Neuronal stem cell (in vitro differentiated cells): Measurements from ENCODE around the gene GJD4.

Experiments
- DNase-seq: peaks from one replicate; pipeline ENCODE4 v3.0.0-alpha.2; 2013; ENCODE audit warnings: low spot score
- H2AFZ ChIP-seq: one replicate; pipeline ENCODE4 v1.6.1; 2013; ENCODE audit warnings: mild to moderate bottlenecking, low read length, inconsistent platforms
- H2AK5ac ChIP-seq: 2 replicates; pipeline ENCODE4 v1.6.1; 2013; ENCODE audit warnings: low read depth, mild to moderate bottlenecking, inconsistent platforms, low read length, moderate library complexity, mixed read lengths
- H2BK120ac ChIP-seq: 2 replicates; pipeline ENCODE4 v1.6.1; 2013; ENCODE audit warnings: low read depth, mild to moderate bottlenecking, inconsistent platforms, low read length, moderate library complexity, mixed read lengths
- H2BK12ac ChIP-seq: one replicate; pipeline ENCODE4 v1.6.1; 2013; ENCODE audit warnings: low read length, inconsistent platforms
- H2BK15ac ChIP-seq: 2 replicates; pipeline ENCODE4 v1.6.1; 2013; ENCODE audit warnings: mild to moderate bottlenecking, low read length, inconsistent platforms, mixed read lengths
- H2BK5ac ChIP-seq: one replicate; pipeline ENCODE4 v1.6.1; 2013; ENCODE audit warnings: inconsistent platforms, mild to moderate bottlenecking, low read length, moderate library complexity
- H3K14ac ChIP-seq: one replicate; pipeline ENCODE4 v1.6.1; 2013; ENCODE audit warnings: low read length, inconsistent platforms
- H3K18ac ChIP-seq: 2 replicates; pipeline ENCODE4 v1.6.1; 2013; ENCODE audit warnings: low read length, inconsistent platforms
- H3K23ac ChIP-seq: 2 replicates; pipeline ENCODE4 v1.6.1; 2013; ENCODE audit warnings: low read depth, mild to moderate bottlenecking, mixed read lengths, low read length, inconsistent platforms; ENCODE audit not compliant: poor library complexity
- H3K27ac ChIP-seq: replicated peaks from 3 replicates; pipeline ENCODE4 v1.5.1; 2013; ENCODE audit warnings: low read length, inconsistent platforms
- H3K27me3 ChIP-seq, 3 experiments: 2 replicates each; pipeline ENCODE4 v1.6.1; 2013; ENCODE audit warnings: low read length in 3 of 3, mild to moderate bottlenecking in 2 of 3, inconsistent platforms in 1 of 3, low read depth in 1 of 3, mixed read lengths in 1 of 3, moderate library complexity in 1 of 3; ENCODE audit not compliant: control insufficient read depth in 3 of 3, insufficient read depth in 3 of 3
- H3K36me3 ChIP-seq, 2 donors: replicated peaks in 1 of 2; 2 replicates each; pipeline ENCODE4 v1.6.1; 2013; ENCODE audit warnings: low read length in 2 of 2; ENCODE audit not compliant: control insufficient read depth in 2 of 2, insufficient read depth in 2 of 2
- H3K4ac ChIP-seq: 2 replicates; pipeline ENCODE4 v1.6.1; 2013; ENCODE audit warnings: inconsistent platforms, mild to moderate bottlenecking, low read length, moderate library complexity
- H3K4me1 ChIP-seq, 2 donors: 1 replicate in 1 of 2; 2 replicates in 1 of 2; pipeline ENCODE4 v1.6.1; 2013; ENCODE audit warnings: low read length in 2 of 2, low read depth in 1 of 2; ENCODE audit not compliant: control insufficient read depth in 2 of 2, insufficient read depth in 1 of 2
- H3K4me2 ChIP-seq: one replicate; pipeline ENCODE4 v1.6.1; 2013; ENCODE audit warnings: mild to moderate bottlenecking, low read length, inconsistent platforms; ENCODE audit not compliant: insufficient read depth, poor library complexity, severe bottlenecking
- H3K4me3 ChIP-seq, 2 donors: 2 replicates each; pipeline ENCODE4 v1.5.1; 2013; ENCODE audit warnings: low read length in 2 of 2, mild to moderate bottlenecking in 2 of 2, inconsistent platforms in 1 of 2, moderate library complexity in 1 of 2
- H3K79me1 ChIP-seq: one replicate; pipeline ENCODE4 v1.6.1; 2013; ENCODE audit warnings: low read depth, mild to moderate bottlenecking, inconsistent platforms, low read length, moderate library complexity
- H3K9ac ChIP-seq: one replicate; pipeline ENCODE4 v1.6.1; 2013; ENCODE audit warnings: mild to moderate bottlenecking, low read depth, low read length, inconsistent platforms; ENCODE audit not compliant: poor library complexity
- H3K9me3 ChIP-seq, 2 donors: replicated peaks in 1 of 2; 2 replicates each; pipeline versions ENCODE3 to v1.6.1; 2013; ENCODE audit warnings: low read length in 2 of 2, mild to moderate bottlenecking in 2 of 2, inconsistent platforms in 1 of 2, low read depth in 1 of 2, mixed read lengths in 1 of 2, moderate library complexity in 1 of 2; ENCODE audit not compliant: control insufficient read depth in 2 of 2, insufficient read depth in 1 of 2
- H4K8ac ChIP-seq: one replicate; pipeline ENCODE4 v1.6.1; 2013; ENCODE audit warnings: low read depth, mild to moderate bottlenecking, inconsistent platforms, low read length, moderate library complexity
- H4K91ac ChIP-seq: one replicate; pipeline ENCODE4 v1.6.1; 2013; ENCODE audit warnings: low read length, low read depth, mild to moderate bottlenecking, inconsistent platforms; ENCODE audit not compliant: poor library complexity
- WGBS, 2 donors: extraction: QIAGEN DNeasy Blood & Tissue Kit; methylation state at CpG; one replicate each; pipeline ENCODE4 v1.1.7; 2013; ENCODE audit warnings: missing lambda C conversion rate in 2 of 2, mixed read lengths in 1 of 2; ENCODE audit not compliant: insufficient read length in 2 of 2, insufficient replicate concordance in 1 of 2; ENCODE audit errors: extremely low coverage in 2 of 2; 5-methylcytosine and 5-hydroxymethylcytosine counted together

Gene GJD4

GRCh38 chr10:35642035-35642792 is 37.1 kb downstream of the GJD4 start, which contains the start of gene FZD8:
Gene FZD8, minus strand, starts transcription at chr10:35642296. Its CDS starts 867 bp downstream, at chr10:35641429.
- Histone ChIP-seq H3K14ac (peak within 1 kb of the TSS; percentile 97), H3K4ac (peak within 1 kb of the TSS; percentile 97), H2BK12ac (no peak within 1 kb of the TSS), H3K79me1 (peaks cover 8% of the 10 kb centered on the region), H2BK120ac (peak within 1 kb of the TSS; percentile 35), H2AFZ (peak within 1 kb of the TSS; percentile 98), H3K4me2 (peak within 1 kb of the TSS; percentile 89), H4K91ac (peak within 1 kb of the TSS; percentile 50), H3K18ac (peak within 1 kb of the TSS; percentile 99), H2AK5ac (peak within 1 kb of the TSS; percentile 68), H4K8ac (no peak within 1 kb of the TSS), H3K9me3 (peaks cover 2 to 4% of the 10 kb centered on the region in 2 donors), H3K23ac (peak within 1 kb of the TSS; percentile 100), H2BK5ac (peak within 1 kb of the TSS; percentile 100), H3K36me3 (peaks cover 0 to 9% of the 10 kb centered on the region in 2 donors), H3K4me1 (peaks cover 2 to 15% of the 10 kb centered on the region in 2 donors), H3K4me3 (peak within 1 kb of the TSS; percentile 57 to 86), H3K27ac (peak within 1 kb of the TSS; percentile 76), H2BK15ac (peak within 1 kb of the TSS; percentile 92), H3K27me3 (peaks cover 0 to 70% (median 4%) of the 10 kb centered on the region in 3 experiments), H3K9ac (peak within 1 kb of the TSS; percentile 100)
- DNase-seq: peak; percentile 95
- WGBS, 2 donors: no CpG with 5 or more reads among the region's 80 CpGs

GRCh38 chr10:35642793-35643114 is 37.6 kb downstream of the GJD4 start:
- no peak overlapping the region for H3K9ac ChIP-seq
- WGBS, 2 donors: no CpG with 5 or more reads among the region's 17 CpGs
- peak overlapping the region; percentile 24 for H2BK5ac ChIP-seq
- H2BK120ac ChIP-seq: no peak overlapping the region
- H2BK12ac ChIP-seq: no peak overlapping the region
- peak overlapping the region; percentile 17 for H3K14ac ChIP-seq
- peaks cover 2 to 11% of the 10 kb centered on the region in 2 donors for H3K4me1 ChIP-seq
- H3K23ac ChIP-seq: peak overlapping the region; percentile 100
- H3K4me2 ChIP-seq: peak overlapping the region; percentile 89
- no peak overlapping the region for H4K91ac ChIP-seq
- no peak overlapping the region for H2BK15ac ChIP-seq
- H2AFZ ChIP-seq: peak overlapping the region; percentile 98
- peaks cover 4% of the 10 kb centered on the region in 2 donors for H3K9me3 ChIP-seq
- H3K79me1 ChIP-seq: peaks cover 8% of the 10 kb centered on the region
- H3K4me3 ChIP-seq: peak overlapping the region; percentile 57 to 80
- H4K8ac ChIP-seq: no peak overlapping the region
- H3K36me3 ChIP-seq: peaks cover 0 to 9% of the 10 kb centered on the region in 2 donors
- no peak for DNase-seq
- no peak overlapping the region for H3K4ac ChIP-seq
- no peak overlapping the region for H3K27ac ChIP-seq
- peak overlapping the region; percentile 56 for H2AK5ac ChIP-seq
- H3K18ac ChIP-seq: peak overlapping the region; percentile 85
- peaks cover 0 to 70% (median 4%) of the 10 kb centered on the region in 3 experiments for H3K27me3 ChIP-seq

GRCh38 chr10:35643151-35644049 is 38.3 kb downstream of the GJD4 start:
- Histone ChIP-seq H3K27ac (no peak overlapping the region), H4K8ac (no peak overlapping the region), H2BK5ac (no peak overlapping the region), H3K9ac (no peak overlapping the region), H2BK12ac (no peak overlapping the region), H2AK5ac (no peak overlapping the region), H3K9me3 (peaks cover 4% of the 10 kb centered on the region in 2 donors), H3K14ac (no peak overlapping the region), H2BK15ac (no peak overlapping the region), H2BK120ac (no peak overlapping the region), H3K4ac (no peak overlapping the region), H3K4me3 (peak overlapping the region; percentile 22 to 80), H3K4me2 (peak overlapping the region; percentile 89), H4K91ac (no peak overlapping the region), H3K4me1 (peaks cover 2 to 5% of the 10 kb centered on the region in 2 donors), H3K23ac (peak overlapping the region; percentile 65), H3K27me3 (peaks cover 0 to 63% (median 4%) of the 10 kb centered on the region in 3 experiments), H2AFZ (peak overlapping the region; percentile 98), H3K79me1 (peaks cover 8% of the 10 kb centered on the region), H3K36me3 (peaks cover 0 to 9% of the 10 kb centered on the region in 2 donors), H3K18ac (peak overlapping the region; percentile 91)
- DNase-seq: peak; percentile 43
- WGBS, 2 donors: no CpG with 5 or more reads among the region's 42 CpGs
